ENCODE measurements around the gene PITX3.

PITX3 gene

GRCh38 chr10:102227050-102227449, 14.3 kb downstream of the PITX3 start:
- Histone ChIP-seq H3K4me3 (ENCODE audit: low read depth, low read length) (no peak overlapping the region), H3K27ac (ENCODE audit: extremely low read depth, low read depth, low read length) (no peak overlapping the region), H3K36me3 (ENCODE audit: control insufficient read depth in 2 of 2, insufficient read depth in 1 of 2, low read length in 2 of 2) (no peaks in the 10 kb centered on the region), H3K4me1 (ENCODE audit: control insufficient read depth, insufficient read depth, low read length) (peaks cover 7% of the 10 kb centered on the region), H3K9me3 (ENCODE audit: control insufficient read depth, insufficient read depth, low read depth, low read length) (no peaks in the 10 kb centered on the region)
- ChIA-PET POLR2A (no interaction called here), CTCF (interaction anchor here (0.6 to 17.5 kb wide), 8 partner anchors 58 to 503 kb away, joined by 3 to 531 read pairs (median 4); no protein-coding TSS in a partner anchor)
- TF ChIP-seq ZNF404 (tag by site-specific recombination; IDR thresholded peaks at IDR 0.05), result no peak
- no peak for TF ChIP-seq ZNF585B (tag by site-specific recombination; IDR thresholded peaks at IDR 0.05)
- TF ChIP-seq, protein P1, sequence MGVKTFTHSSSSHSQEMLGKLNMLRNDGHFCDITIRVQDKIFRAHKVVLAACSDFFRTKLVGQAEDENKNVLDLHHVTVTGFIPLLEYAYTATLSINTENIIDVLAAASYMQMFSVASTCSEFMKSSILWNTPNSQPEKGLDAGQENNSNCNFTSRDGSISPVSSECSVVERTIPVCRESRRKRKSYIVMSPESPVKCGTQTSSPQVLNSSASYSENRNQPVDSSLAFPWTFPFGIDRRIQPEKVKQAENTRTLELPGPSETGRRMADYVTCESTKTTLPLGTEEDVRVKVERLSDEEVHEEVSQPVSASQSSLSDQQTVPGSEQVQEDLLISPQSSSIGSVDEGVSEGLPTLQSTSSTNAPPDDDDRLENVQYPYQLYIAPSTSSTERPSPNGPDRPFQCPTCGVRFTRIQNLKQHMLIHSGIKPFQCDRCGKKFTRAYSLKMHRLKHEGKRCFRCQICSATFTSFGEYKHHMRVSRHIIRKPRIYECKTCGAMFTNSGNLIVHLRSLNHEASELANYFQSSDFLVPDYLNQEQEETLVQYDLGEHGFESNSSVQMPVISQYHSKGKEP (tag by site-specific recombination; IDR thresholded peaks at IDR 0.05), result no peak
- TF ChIP-seq ZNF175 (tag by site-specific recombination; IDR thresholded peaks at IDR 0.05), result no peak
- TF ChIP-seq PRDM4 (tag by site-specific recombination; IDR thresholded peaks at IDR 0.05), result no peak
- TF ChIP-seq, protein P2, sequence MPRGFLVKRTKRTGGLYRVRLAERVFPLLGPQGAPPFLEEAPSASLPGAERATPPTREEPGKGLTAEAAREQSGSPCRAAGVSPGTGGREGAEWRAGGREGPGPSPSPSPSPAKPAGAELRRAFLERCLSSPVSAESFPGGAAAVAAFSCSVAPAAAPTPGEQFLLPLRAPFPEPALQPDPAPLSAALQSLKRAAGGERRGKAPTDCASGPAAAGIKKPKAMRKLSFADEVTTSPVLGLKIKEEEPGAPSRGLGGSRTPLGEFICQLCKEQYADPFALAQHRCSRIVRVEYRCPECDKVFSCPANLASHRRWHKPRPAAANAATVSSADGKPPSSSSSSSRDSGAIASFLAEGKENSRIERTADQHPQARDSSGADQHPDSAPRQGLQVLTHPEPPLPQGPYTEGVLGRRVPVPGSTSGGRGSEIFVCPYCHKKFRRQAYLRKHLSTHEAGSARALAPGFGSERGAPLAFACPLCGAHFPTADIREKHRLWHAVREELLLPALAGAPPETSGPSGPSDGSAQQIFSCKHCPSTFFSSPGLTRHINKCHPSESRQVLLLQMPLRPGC (tag by site-specific recombination; IDR thresholded peaks at IDR 0.05), result no peak
- no peak for TF ChIP-seq ZNF571 (tag by site-specific recombination; IDR thresholded peaks at IDR 0.05)
- TF ChIP-seq ZNF169 (tag by site-specific recombination; IDR thresholded peaks at IDR 0.05), result no peak
- TF ChIP-seq ZNF133 (tag by site-specific recombination; IDR thresholded peaks at IDR 0.05), result no peak
- no peak for TF ChIP-seq PRDM1 (tag by site-specific recombination; IDR thresholded peaks at IDR 0.05)
- no peak for TF ChIP-seq ZNF580 (tag by site-specific recombination; IDR thresholded peaks at IDR 0.05)
- no peak for TF ChIP-seq ZNF2 (tag by site-specific recombination; IDR thresholded peaks at IDR 0.05)
- no peak for TF ChIP-seq ZNF214 (tag by site-specific recombination; IDR thresholded peaks at IDR 0.05; ENCODE audit: borderline replicate concordance)
- no peak for TF ChIP-seq ZNF843 (tag by site-specific recombination; IDR thresholded peaks at IDR 0.05)
- TF ChIP-seq GLIS2 (tag by site-specific recombination; IDR thresholded peaks at IDR 0.05), result no peak
- TF ChIP-seq ZNF645 (tag by site-specific recombination; IDR thresholded peaks at IDR 0.05), result no peak
- no peak for TF ChIP-seq ZNF558 (tag by site-specific recombination; IDR thresholded peaks at IDR 0.05)
- no peak for TF ChIP-seq MEIS1 (CRISPR knock-in tag; IDR thresholded peaks at IDR 0.05; ENCODE audit: borderline replicate concordance)

DNA sequence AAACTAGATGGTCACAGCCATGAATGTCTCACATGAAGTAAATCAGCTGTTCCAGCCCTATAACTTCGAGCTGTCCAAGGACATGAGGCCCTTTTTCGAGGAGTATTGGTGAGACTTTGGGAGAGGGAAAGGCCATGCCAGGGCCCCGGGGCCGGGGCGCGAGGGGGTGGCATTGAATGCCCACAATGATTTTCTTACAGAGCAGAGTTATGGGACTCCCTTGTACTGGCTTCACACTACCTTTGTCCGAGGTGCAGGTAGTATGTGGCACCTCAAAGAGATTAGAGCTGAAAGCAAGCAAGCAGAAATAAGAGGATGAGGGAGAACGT, 14.8 kb downstream of the PITX3 start:
- Histone ChIP-seq H3K9me3 (ENCODE audit: control insufficient read depth, insufficient read depth, low read depth, low read length) (no peaks in the 10 kb centered on the region), H3K27ac (ENCODE audit: extremely low read depth, low read depth, low read length) (no peak overlapping the region), H3K4me1 (ENCODE audit: control insufficient read depth, insufficient read depth, low read length) (peaks cover 7% of the 10 kb centered on the region), H3K36me3 (ENCODE audit: control insufficient read depth in 2 of 2, insufficient read depth in 1 of 2, low read length in 2 of 2) (no peaks in the 10 kb centered on the region), H3K4me3 (ENCODE audit: low read depth, low read length) (no peak overlapping the region)
- TF ChIP-seq, protein P3, sequence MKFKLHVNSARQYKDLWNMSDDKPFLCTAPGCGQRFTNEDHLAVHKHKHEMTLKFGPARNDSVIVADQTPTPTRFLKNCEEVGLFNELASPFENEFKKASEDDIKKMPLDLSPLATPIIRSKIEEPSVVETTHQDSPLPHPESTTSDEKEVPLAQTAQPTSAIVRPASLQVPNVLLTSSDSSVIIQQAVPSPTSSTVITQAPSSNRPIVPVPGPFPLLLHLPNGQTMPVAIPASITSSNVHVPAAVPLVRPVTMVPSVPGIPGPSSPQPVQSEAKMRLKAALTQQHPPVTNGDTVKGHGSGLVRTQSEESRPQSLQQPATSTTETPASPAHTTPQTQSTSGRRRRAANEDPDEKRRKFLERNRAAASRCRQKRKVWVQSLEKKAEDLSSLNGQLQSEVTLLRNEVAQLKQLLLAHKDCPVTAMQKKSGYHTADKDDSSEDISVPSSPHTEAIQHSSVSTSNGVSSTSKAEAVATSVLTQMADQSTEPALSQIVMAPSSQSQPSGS (tag by site-specific recombination; IDR thresholded peaks at IDR 0.05; ENCODE audit: low read depth), result no peak
- no peak for TF ChIP-seq ZNF280D (tag by site-specific recombination; IDR thresholded peaks at IDR 0.05)
- TF ChIP-seq ZSCAN30 (tag by site-specific recombination; IDR thresholded peaks at IDR 0.05), result no peak
- no peak for TF ChIP-seq ZNF157 (tag by site-specific recombination; IDR thresholded peaks at IDR 0.05)
- TF ChIP-seq ZNF610 (tag by site-specific recombination; IDR thresholded peaks at IDR 0.05; ENCODE audit: borderline replicate concordance), result no peak
- TF ChIP-seq GLIS1 (tag by site-specific recombination; IDR thresholded peaks at IDR 0.05), result no peak
- no peak for TF ChIP-seq ZNF140 (tag by site-specific recombination; IDR thresholded peaks at IDR 0.05)
- ChIA-PET POLR2A (no interaction called here), CTCF (interaction anchor here (0.6 to 17.5 kb wide), 8 partner anchors 57 to 504 kb away, joined by 3 to 531 read pairs (median 4); no protein-coding TSS in a partner anchor)

Data from HEK293 (cell line).